DMS114 treated with DMSO at 0.1 percent for 48 hours (cell line): ENCODE results near the gene HDAC1.
"Not testable (repeated sequence)": the region's sequence is repeated elsewhere in the genome, so short reads cannot be mapped to it uniquely, and the experiment has no call there.

ENCODE experiments used
- DNase-seq: peaks from one replicate; lab custom pipeline; 2025; ENCODE audit not compliant: unreplicated experiment; lab: John Stamatoyannopoulos, UW

The HDAC1 gene

GRCh38 chr1:32273391-32274208 is 18.3 kb upstream of the HDAC1 start:
- no peak for DNase-seq

- DNase-seq = no peak
These were observed 17.1 kb upstream of the HDAC1 start for GRCh38 chr1:32274646-32275340.

GRCh38 chr1:32275424-32275823 is 16.5 kb upstream of the HDAC1 start:
- DNase-seq = no peak

GRCh38 chr1:32276032-32276782 is 15.7 kb upstream of the HDAC1 start:
- no peak for DNase-seq

- DNase-seq = not testable (repeated sequence)
These were observed 7.1 kb upstream of the HDAC1 start for GRCh38 chr1:32284777-32285176.

- no peak for DNase-seq
These were observed 6.2 kb upstream of the HDAC1 start for GRCh38 chr1:32285658-32286057.

- DNase-seq = no peak
These were observed 5.1 kb upstream of the HDAC1 start for GRCh38 chr1:32286763-32287162.

- DNase-seq = no peak
These were observed 2.6 kb upstream of the HDAC1 start for GRCh38 chr1:32289256-32289655.

- DNase-seq = no peak
These were observed 657 bp upstream of the HDAC1 start for GRCh38 chr1:32291145-32291707.

GRCh38 chr1:32298211-32298610 is 6.3 kb downstream of the HDAC1 start:
- not testable (repeated sequence) for DNase-seq

GRCh38 chr1:32299327-32299726 is 7.4 kb downstream of the HDAC1 start:
- no peak for DNase-seq

GRCh38 chr1:32303358-32303757 is 11.5 kb downstream of the HDAC1 start:
- DNase-seq = no peak

GRCh38 chr1:32303997-32304622 is 12.2 kb downstream of the HDAC1 start:
- no peak for DNase-seq

GRCh38 chr1:32305310-32305709 is 13.4 kb downstream of the HDAC1 start:
- no peak for DNase-seq

- DNase-seq = no peak
These were observed 15.4 kb downstream of the HDAC1 start for GRCh38 chr1:32307324-32307723.

- DNase-seq = no peak
These were observed 18.1 kb downstream of the HDAC1 start for GRCh38 chr1:32309960-32310359.

GRCh38 chr1:32311709-32312393 is 20.0 kb downstream of the HDAC1 start:
- DNase-seq = no peak

- no peak for DNase-seq
These were observed 25.0 kb downstream of the HDAC1 start for GRCh38 chr1:32316903-32317277.

GRCh38 chr1:32318127-32318869 is 26.4 kb downstream of the HDAC1 start:
- no peak for DNase-seq
